Spleen (tissue), 11 donors: ENCODE results near the gene CNOT10. TPM values are rescaled to one million over a fixed set of nuclear protein-coding genes. Genes with fewer than 3 reads are reported as not detected.

Source experiments
- DNase-seq: peaks from one replicate; pipeline ENCODE4 v3.0.0-alpha.2; 2020
- H3K27ac ChIP-seq, 8 donors: fragments of 200-600 bp; sonication (generic) in 7 of 8; 1 replicate in 4 of 8; 2 replicates in 4 of 8; pipeline versions ENCODE4 v1.5.0 to v1.8.0; 2016 to 2021; ENCODE audit warnings: inconsistent platforms in 4 of 8, mild to moderate bottlenecking in 4 of 8, moderate library complexity in 1 of 8
- H3K27me3 ChIP-seq, 7 donors: fragments of 200-600 bp; sonication (generic) in 6 of 7; replicated peaks in 1 of 7; 1 replicate in 4 of 7; 2 replicates in 3 of 7; pipeline versions ENCODE4 v1.5.0 to v1.8.0; 2016 to 2021; ENCODE audit warnings: inconsistent platforms in 3 of 7, mild to moderate bottlenecking in 1 of 7
- H3K36me3 ChIP-seq, 6 donors: fragments of 200-600 bp; sonication (generic) in 5 of 6; 1 replicate in 4 of 6; 2 replicates in 2 of 6; pipeline versions ENCODE4 v1.5.0 to v1.8.0; 2016 to 2021; ENCODE audit warnings: inconsistent platforms in 2 of 6
- H3K4me1 ChIP-seq, 6 donors: fragments of 200-600 bp; sonication (generic) in 5 of 6; 1 replicate in 3 of 6; 2 replicates in 3 of 6; pipeline versions ENCODE4 v1.5.0 to v1.8.0; 2016 to 2021; ENCODE audit warnings: inconsistent platforms in 3 of 6
- H3K4me3 ChIP-seq, 8 donors: fragments of 200-600 bp; sonication (generic) in 7 of 8; 1 replicate in 4 of 8; 2 replicates in 4 of 8; pipeline versions ENCODE4 v1.5.0 to v1.8.0; 2016 to 2021; ENCODE audit warnings: inconsistent platforms in 4 of 8, mild to moderate bottlenecking in 4 of 8, moderate library complexity in 2 of 8
- H3K9me3 ChIP-seq, 8 donors: fragments of 200-600 bp; sonication (generic) in 7 of 8; 1 replicate in 4 of 8; 2 replicates in 4 of 8; pipeline versions ENCODE4 v1.5.0 to v1.8.0; 2016 to 2021; ENCODE audit warnings: inconsistent platforms in 4 of 8
- POLR2A ChIP-seq, 3 donors: fragments of 450-650 bp; IDR thresholded peaks; one replicate each; pipeline ENCODE4 v1.5.1; 2017; ENCODE audit warnings: antibody characterized with exemption in 3 of 3, mild to moderate bottlenecking in 1 of 3
- POLR2AphosphoS5 ChIP-seq, 3 donors: sonication (generic); formaldehyde crosslinking; IDR thresholded peaks; one replicate each; pipeline ENCODE4 v1.5.1; 2017; ENCODE audit warnings: antibody characterized with exemption in 3 of 3
- WGBS, 5 donors: extraction: QIAGEN DNeasy Blood & Tissue Kit in 3 of 5; methylation state at CpG; one replicate each; pipeline versions ENCODE4 v1.1.5 to v1.1.7; 2013 to 2018; 5-methylcytosine and 5-hydroxymethylcytosine counted together
- intact Hi-C: fragments of 100-400 bp; cut with DNase I; formaldehyde crosslinking; loops from one replicate; pipeline ENCODE4 v1.15.0; 2023; ENCODE audit warnings: low total_unique reads
- polyA plus RNA-seq, 3 donors: library from polyadenylated mRNA; stranded (reverse); fragments of 200-250 nt; gene quantifications; one replicate each; pipeline ENCODE4 v1.2.1, GENCODE V29; 2013
- total RNA-seq, 7 donors: library from RNA; depleted of rRNA in 3 of 7; stranded (reverse); fragments of >200 nt in 3 of 7; fragmentation: NEBNext Ultra II Directional in 4 of 7; extraction: Animal tissue kit (Norgen Biotek cat#: 25700) in 4 of 7; gene quantifications; one replicate each; pipeline versions ENCODE4 v1.1.0 to v1.2.1, GENCODE V29; 2016 to 2021
- TF ChIP-seq, protein P1 (sequence below), 11 experiments: fragments of 200-600 bp in 7 of 11; fragments of 450-650 bp in 4 of 11; sonication (generic) in 4 of 11; IDR thresholded peaks in 8 of 11; conservative IDR thresholded peaks in 3 of 11; 1 replicate in 7 of 11; 2 replicates in 4 of 11; pipeline versions ENCODE4 v1.4.0 to v1.8.0; 2016 to 2021; ENCODE audit warnings: antibody characterized with exemption in 11 of 11, inconsistent platforms in 4 of 11, mild to moderate bottlenecking in 1 of 11
- donor health status: healthy with polysubstance abuse.
- donor health status: DM: no; HTN: no; CAD: no; lungs with moderate emphysema.
- donor health status: DM: no; HTN: no; CAD: no.
- donor health status: Bipolar disorder and iron deficiency.
- donor health status: healthy.
- donor health status: DM: no; HTN: no; CAD: no.
- donor health status: DM: yes; HTN: yes; CAD: no.

CNOT10 gene
- total and polyA plus RNA-seq, 10 donors: 19.2 to 48.3 (median 34.2) TPM

DNA sequence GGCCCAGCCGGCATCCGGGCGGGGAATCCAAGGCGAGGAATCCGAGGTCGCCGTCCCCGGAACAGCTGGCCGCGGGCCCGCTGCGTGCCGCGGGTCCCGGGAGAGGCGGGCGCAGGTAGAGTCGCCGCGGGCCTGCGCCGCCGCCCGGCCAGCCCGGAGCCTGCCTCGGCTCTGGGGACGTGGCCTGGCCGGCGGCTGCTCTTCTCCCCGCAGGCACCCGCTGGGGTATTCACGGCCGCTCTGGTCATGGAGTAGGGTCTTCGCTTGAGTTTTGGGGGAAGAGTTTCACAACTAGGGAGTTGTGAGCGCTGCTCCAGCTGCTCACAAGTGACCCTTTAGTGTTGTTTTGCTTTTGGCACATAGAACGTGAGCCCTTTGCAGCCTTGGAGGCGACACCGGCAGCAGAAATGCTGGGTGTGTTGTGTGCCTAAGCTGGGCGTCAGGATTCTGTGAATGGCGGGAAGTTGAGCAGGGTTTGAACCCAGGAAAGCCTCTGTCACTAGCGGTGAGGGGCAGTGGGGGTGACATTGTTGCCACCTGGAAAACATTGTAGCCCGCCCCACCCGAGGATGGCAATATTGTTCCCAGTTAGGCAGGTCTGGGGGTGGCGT lies 136.8 kb downstream of the CNOT10 start:
- intact Hi-C loops: no loop called here
- WGBS, 5 donors: 54 to 80% (median 74%) methylated on average over 32 to 44 of the region's 44 CpGs
- no peaks in the 10 kb centered on the region for H3K9me3 ChIP-seq
- peaks cover 3 to 80% (median 49%) of the 10 kb centered on the region in 7 donors for H3K27me3 ChIP-seq
- TF ChIP-seq POLR2A (IDR thresholded peaks at IDR 0.05) (no peak), POLR2AphosphoS5 (IDR thresholded peaks at IDR 0.05) (no peak)
- TF ChIP-seq, protein P1, sequence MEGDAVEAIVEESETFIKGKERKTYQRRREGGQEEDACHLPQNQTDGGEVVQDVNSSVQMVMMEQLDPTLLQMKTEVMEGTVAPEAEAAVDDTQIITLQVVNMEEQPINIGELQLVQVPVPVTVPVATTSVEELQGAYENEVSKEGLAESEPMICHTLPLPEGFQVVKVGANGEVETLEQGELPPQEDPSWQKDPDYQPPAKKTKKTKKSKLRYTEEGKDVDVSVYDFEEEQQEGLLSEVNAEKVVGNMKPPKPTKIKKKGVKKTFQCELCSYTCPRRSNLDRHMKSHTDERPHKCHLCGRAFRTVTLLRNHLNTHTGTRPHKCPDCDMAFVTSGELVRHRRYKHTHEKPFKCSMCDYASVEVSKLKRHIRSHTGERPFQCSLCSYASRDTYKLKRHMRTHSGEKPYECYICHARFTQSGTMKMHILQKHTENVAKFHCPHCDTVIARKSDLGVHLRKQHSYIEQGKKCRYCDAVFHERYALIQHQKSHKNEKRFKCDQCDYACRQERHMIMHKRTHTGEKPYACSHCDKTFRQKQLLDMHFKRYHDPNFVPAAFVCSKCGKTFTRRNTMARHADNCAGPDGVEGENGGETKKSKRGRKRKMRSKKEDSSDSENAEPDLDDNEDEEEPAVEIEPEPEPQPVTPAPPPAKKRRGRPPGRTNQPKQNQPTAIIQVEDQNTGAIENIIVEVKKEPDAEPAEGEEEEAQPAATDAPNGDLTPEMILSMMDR (IDR thresholded peaks at IDR 0.05 in 8 of 11, conservative IDR thresholded peaks at IDR 0.05 in 3 of 11): no peak
- no peak for DNase-seq
- H3K4me3 ChIP-seq: no peak overlapping the region
- H3K36me3 ChIP-seq: no peaks in the 10 kb centered on the region
- H3K4me1 ChIP-seq: peaks cover 11 to 23% (median 20%) of the 10 kb centered on the region in 6 donors
- H3K27ac ChIP-seq: no peak overlapping the region

DNA sequence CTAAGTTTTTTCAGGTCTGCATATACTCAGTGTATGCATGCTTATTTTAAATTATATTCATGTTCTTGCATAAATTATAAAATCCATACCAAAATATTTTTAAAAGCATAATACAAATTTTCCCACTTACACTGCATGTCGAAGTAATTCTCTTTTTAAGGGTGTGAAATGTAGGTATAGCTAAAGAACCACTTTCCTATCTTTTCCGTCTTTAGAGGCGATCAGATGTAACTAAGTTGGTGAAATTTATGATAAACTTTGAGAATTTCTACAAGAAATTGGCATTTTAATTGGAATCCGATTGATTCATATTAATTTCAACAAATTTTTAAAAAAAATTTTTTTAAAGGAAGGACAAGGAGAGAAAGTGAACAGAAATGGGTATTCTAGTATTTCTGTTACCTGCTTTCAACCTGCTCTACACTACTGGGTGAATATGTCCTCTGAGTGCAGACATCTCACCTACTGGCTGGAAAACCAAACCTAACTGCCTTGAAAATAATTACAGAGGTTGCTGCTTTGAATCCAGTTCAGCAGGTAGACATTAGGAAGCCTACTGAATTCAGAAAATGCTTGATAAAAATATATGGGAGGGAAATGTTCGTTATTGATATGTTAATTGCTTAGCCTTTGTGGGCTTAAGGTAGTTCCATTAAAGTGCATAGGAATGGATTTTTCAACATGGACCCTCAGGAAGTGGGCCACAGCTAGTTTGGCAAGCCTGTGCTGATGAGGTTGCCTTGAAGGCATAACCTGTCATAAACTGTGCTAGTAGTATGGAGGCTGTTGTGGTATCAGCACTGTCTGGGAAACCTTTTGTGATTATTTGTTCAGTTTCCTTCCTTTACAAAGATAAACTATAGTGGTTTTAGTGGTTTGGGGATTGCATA lies 137.9 kb downstream of the CNOT10 start:
- Histone ChIP-seq H3K4me3 (no peak overlapping the region), H3K9me3 (no peaks in the 10 kb centered on the region), H3K4me1 (peaks cover 4 to 12% (median 10%) of the 10 kb centered on the region in 6 donors), H3K27ac (no peak overlapping the region), H3K36me3 (no peaks in the 10 kb centered on the region), H3K27me3 (peaks cover 0 to 70% (median 38%) of the 10 kb centered on the region in 7 donors)
- TF ChIP-seq POLR2A (IDR thresholded peaks at IDR 0.05): no peak
- TF ChIP-seq, protein P1 (IDR thresholded peaks at IDR 0.05 in 8 of 11, conservative IDR thresholded peaks at IDR 0.05 in 3 of 11): no peak
- TF ChIP-seq POLR2AphosphoS5 (IDR thresholded peaks at IDR 0.05): no peak
- 87 to 94% (median 89%) methylated on average over 5 of the region's 5 CpGs for WGBS, 5 donors
- intact Hi-C loops: no loop called here
- DNase-seq: no peak

Other genes starting within 250 kb of the CNOT10 start
- 100 to 1,000 TPM in 2 of 7 donors, 10 to 100 TPM in 5; 73.2 to 116 (median 82.0) TPM for gene CMTM6, start 182.3 kb upstream of the CNOT10 start, total RNA-seq
- 10 to 100 TPM; 26.6 to 31.8 (median 26.9) TPM for gene CMTM6, start 182.3 kb upstream of the CNOT10 start, polyA plus RNA-seq
- 10 to 100 TPM; 34.0 to 46.4 (median 38.0) TPM for gene DYNC1LI1, start 114.3 kb upstream of the CNOT10 start, total RNA-seq
- gene DYNC1LI1, start 114.3 kb upstream of the CNOT10 start, polyA plus RNA-seq: 10 to 100 TPM; 13.3 to 19.5 (median 16.6) TPM
- under 1 TPM in 3 of 7 donors, not detected in 4; 0.03 to 0.09 (median 0.03) TPM for gene TRIM71, start 132.8 kb downstream of the CNOT10 start, total RNA-seq
- under 1 TPM in 2 of 3 donors, not detected in 1; under 0.01 to 0.02 TPM for gene TRIM71, start 132.8 kb downstream of the CNOT10 start, polyA plus RNA-seq